ENCODE results near the gene KCNAB1.

GRCh38 chr3:156350781-156351180, 230.4 kb downstream of the KCNAB1 start:
- TF ChIP-seq CTCF (IDR thresholded peaks at IDR 0.05): no peak
- no peak for TF ChIP-seq POLR2A (IDR thresholded peaks at IDR 0.05)

Measured in lower leg skin (tissue), 3 donors.